Osteoblast (primary cell): ENCODE data around the gene EYA4. TPM values are rescaled to one million over a fixed set of nuclear protein-coding genes. Genes with fewer than 3 reads are reported as not detected.

Source experiments
- DNase-seq: peaks from one replicate; pipeline ENCODE4 v3.0.0; 2011; ENCODE audit warnings: low spot score, mixed read lengths; ENCODE audit not compliant: insufficient read length; ENCODE audit errors: missing footprints
- H2AFZ ChIP-seq: 2 replicates; pipeline ENCODE4 v1.6.0; 2011; ENCODE audit warnings: mild to moderate bottlenecking, low read length
- H3K27ac ChIP-seq: 2 replicates; pipeline ENCODE4 v1.5.1; 2011; ENCODE audit warnings: mild to moderate bottlenecking, low read depth, low read length, moderate library complexity
- H3K27me3 ChIP-seq: 2 replicates; pipeline ENCODE4 v1.6.0; 2012; ENCODE audit warnings: mild to moderate bottlenecking, control low read depth, inconsistent platforms, low read length, moderate library complexity; ENCODE audit not compliant: insufficient read depth
- H3K36me3 ChIP-seq: 2 replicates; pipeline ENCODE4 v1.5.1; 2011; ENCODE audit warnings: mild to moderate bottlenecking, low read length, control low read depth, moderate library complexity; ENCODE audit not compliant: insufficient read depth
- H3K4me1 ChIP-seq: 2 replicates; pipeline ENCODE4 v1.5.1; 2011; ENCODE audit warnings: mild to moderate bottlenecking, low read length, control low read depth, moderate library complexity; ENCODE audit not compliant: insufficient read depth
- H3K4me2 ChIP-seq: 2 replicates; pipeline ENCODE4 v1.6.0; 2011; ENCODE audit warnings: mild to moderate bottlenecking, low read length; ENCODE audit not compliant: insufficient read depth
- H3K4me3 ChIP-seq: fragments of 200-600 bp; sonication (generic); 3 replicates; pipeline ENCODE4 v1.5.1; 2012; ENCODE audit warnings: mild to moderate bottlenecking, low read length, inconsistent platforms; ENCODE audit not compliant: insufficient read depth
- H3K79me2 ChIP-seq: 2 replicates; pipeline ENCODE4 v1.6.0; 2012; ENCODE audit warnings: mild to moderate bottlenecking, low read length, control low read depth, inconsistent platforms; ENCODE audit not compliant: insufficient read depth
- H3K9me3 ChIP-seq: 2 replicates; pipeline ENCODE4 v1.5.1; 2011; ENCODE audit warnings: low read depth, low read length, control low read depth
- H4K20me1 ChIP-seq: 2 replicates; pipeline ENCODE4 v1.6.0; 2012; ENCODE audit warnings: mild to moderate bottlenecking, low read length, control low read depth; ENCODE audit not compliant: insufficient read depth
- total RNA-seq: library from RNA; depleted of rRNA; stranded (reverse); fragments of >200 nt; gene quantifications from 2 replicates; pipeline ENCODE4 v1.2.3, GENCODE V29; 2012
- TF ChIP-seq, protein P1 (sequence below): IDR thresholded peaks from 2 replicates; pipeline ENCODE4 v1.5.1; 2011; ENCODE audit warnings: mild to moderate bottlenecking, low read depth, low read length, moderate library complexity; ENCODE audit errors: extremely low read depth

EYA4 gene
- total RNA-seq, 1 donor = 35.5 TPM

DNA sequence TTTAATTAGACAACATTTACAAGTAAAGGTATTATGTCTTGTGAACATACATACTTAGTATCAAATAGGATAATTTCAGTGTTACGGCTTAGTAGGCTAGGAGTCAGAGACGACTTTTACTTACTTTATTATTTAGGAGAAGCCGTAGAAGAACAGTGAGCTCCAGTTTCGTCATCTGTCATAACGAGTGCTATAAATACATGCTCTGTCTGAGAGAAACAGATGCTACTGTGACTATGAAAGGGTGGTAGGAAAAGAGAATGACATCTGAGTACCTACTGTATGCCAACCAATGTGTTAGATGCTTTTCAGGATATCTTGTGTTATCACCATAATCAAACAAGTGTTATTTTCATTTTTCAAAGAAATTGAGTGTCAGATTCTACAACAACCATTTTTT, 119.0 kb downstream of the EYA4 start:
- Histone ChIP-seq H3K4me2 (no peak overlapping the region), H3K27ac (no peak overlapping the region), H4K20me1 (no peaks in the 10 kb centered on the region), H3K9me3 (no peaks in the 10 kb centered on the region), H3K27me3 (peaks cover 2% of the 10 kb centered on the region), H3K4me3 (no peak overlapping the region), H3K4me1 (no peaks in the 10 kb centered on the region), H3K36me3 (no peaks in the 10 kb centered on the region), H2AFZ (no peak overlapping the region), H3K79me2 (no peaks in the 10 kb centered on the region)
- no peak for DNase-seq
- TF ChIP-seq, protein P1, sequence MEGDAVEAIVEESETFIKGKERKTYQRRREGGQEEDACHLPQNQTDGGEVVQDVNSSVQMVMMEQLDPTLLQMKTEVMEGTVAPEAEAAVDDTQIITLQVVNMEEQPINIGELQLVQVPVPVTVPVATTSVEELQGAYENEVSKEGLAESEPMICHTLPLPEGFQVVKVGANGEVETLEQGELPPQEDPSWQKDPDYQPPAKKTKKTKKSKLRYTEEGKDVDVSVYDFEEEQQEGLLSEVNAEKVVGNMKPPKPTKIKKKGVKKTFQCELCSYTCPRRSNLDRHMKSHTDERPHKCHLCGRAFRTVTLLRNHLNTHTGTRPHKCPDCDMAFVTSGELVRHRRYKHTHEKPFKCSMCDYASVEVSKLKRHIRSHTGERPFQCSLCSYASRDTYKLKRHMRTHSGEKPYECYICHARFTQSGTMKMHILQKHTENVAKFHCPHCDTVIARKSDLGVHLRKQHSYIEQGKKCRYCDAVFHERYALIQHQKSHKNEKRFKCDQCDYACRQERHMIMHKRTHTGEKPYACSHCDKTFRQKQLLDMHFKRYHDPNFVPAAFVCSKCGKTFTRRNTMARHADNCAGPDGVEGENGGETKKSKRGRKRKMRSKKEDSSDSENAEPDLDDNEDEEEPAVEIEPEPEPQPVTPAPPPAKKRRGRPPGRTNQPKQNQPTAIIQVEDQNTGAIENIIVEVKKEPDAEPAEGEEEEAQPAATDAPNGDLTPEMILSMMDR = no peak

DNA sequence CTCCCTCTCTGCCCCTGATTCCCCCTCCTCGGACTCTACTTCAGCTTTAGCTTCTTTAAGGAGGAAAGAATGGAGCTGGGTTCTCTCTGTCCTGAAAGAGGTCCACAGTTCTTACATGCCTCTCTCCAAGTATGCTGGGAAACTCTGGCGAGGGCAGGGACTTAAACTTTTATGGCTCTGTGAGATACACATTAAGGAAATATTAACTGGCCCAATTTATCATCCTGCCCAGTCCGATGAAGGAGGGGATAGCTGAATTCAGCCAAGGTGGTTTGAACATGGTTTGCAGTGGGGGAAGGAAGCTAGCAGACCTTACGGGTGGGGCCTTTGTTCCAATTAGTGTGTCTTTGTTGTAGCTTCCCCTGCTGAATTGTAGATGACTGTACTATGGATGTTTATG, 121.7 kb downstream of the EYA4 start:
- DNase-seq = no peak
- TF ChIP-seq, protein P1 = no peak
- Histone ChIP-seq H4K20me1 (no peaks in the 10 kb centered on the region), H3K4me2 (no peak overlapping the region), H3K27me3 (peaks cover 2% of the 10 kb centered on the region), H3K4me1 (no peaks in the 10 kb centered on the region), H3K27ac (no peak overlapping the region), H3K36me3 (no peaks in the 10 kb centered on the region), H2AFZ (no peak overlapping the region), H3K79me2 (no peaks in the 10 kb centered on the region), H3K9me3 (no peaks in the 10 kb centered on the region), H3K4me3 (no peak overlapping the region)

DNA sequence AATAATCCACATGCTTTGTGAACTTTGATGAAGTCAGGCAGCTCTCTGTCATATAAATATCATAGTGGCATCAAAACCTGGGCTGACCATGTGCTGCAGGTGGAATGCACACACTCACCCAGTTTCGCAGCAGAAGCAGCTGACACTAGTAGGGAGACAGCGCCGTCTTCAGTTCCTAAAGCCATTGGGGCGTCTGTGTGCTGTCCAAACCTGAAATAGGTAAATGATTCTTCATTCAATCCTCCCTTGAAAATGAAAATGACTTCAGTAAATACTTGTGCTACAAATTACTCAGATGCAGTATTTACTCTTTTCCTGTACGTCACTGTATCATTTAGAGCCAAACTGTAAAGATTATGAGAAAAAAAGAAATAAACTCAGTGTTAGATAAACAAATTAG, 127.5 kb downstream of the EYA4 start:
- TF ChIP-seq, protein P1 = no peak
- H3K4me2 ChIP-seq = no peak overlapping the region
- H3K36me3 ChIP-seq = no peaks in the 10 kb centered on the region
- no peak overlapping the region for H2AFZ ChIP-seq
- H4K20me1 ChIP-seq = no peaks in the 10 kb centered on the region
- H3K4me3 ChIP-seq = no peak overlapping the region
- H3K27ac ChIP-seq = no peak overlapping the region
- no peaks in the 10 kb centered on the region for H3K79me2 ChIP-seq
- no peaks in the 10 kb centered on the region for H3K9me3 ChIP-seq
- H3K27me3 ChIP-seq = peaks cover 3% of the 10 kb centered on the region
- H3K4me1 ChIP-seq = no peaks in the 10 kb centered on the region
- DNase-seq = no peak

DNA sequence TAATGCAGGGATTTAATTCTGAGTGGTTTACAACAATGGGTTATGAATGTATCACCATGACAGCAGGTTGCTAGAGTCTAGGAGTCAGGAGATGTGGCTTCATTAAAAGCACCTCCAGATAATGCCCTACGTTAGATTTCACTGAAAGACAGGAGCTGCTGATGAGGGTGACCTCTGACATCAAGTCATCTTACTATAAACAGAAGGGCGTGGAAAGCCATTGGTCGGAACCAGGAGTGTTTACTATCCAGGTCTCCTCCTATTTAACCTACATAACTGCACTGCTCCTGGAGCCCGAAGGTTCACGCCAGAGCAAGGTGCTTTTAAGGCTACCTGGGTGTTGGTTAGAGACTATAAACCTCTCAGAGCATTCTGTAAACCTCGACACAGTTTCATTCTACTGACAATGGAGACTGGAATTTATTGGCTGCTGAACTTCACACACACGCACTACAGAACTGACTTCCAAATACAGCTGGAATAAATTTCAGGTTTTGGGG, 128.7 kb downstream of the EYA4 start:
- Histone ChIP-seq H3K9me3 (no peaks in the 10 kb centered on the region), H3K4me3 (no peak overlapping the region), H3K27me3 (peaks cover 3% of the 10 kb centered on the region), H4K20me1 (no peaks in the 10 kb centered on the region), H3K4me1 (no peaks in the 10 kb centered on the region), H3K4me2 (no peak overlapping the region), H3K27ac (no peak overlapping the region), H3K36me3 (no peaks in the 10 kb centered on the region), H2AFZ (no peak overlapping the region), H3K79me2 (no peaks in the 10 kb centered on the region)
- TF ChIP-seq, protein P1 = no peak
- no peak for DNase-seq
